Amniotic epithelial cell (primary cell): ENCODE results near the gene PRIM2.
A peak's percentile ranks its signal among the peaks of the same experiment; 100 is the strongest.
"Not testable (repeated sequence)": the region's sequence is repeated elsewhere in the genome, so short reads cannot be mapped to it uniquely, and the experiment has no call there.

Experiments used
- DNase-seq: peaks from one replicate; pipeline ENCODE4 v3.0.0-alpha.2; 2010; ENCODE audit warnings: low read depth

PRIM2 gene

GRCh38 chr6:57505251-57505650 lies 187.8 kb downstream of the PRIM2 start:
- not testable (repeated sequence) for DNase-seq

- DNase-seq = not testable (repeated sequence)
Observed at GRCh38 chr6:57510390-57510789, 193.0 kb downstream of the PRIM2 start.

GRCh38 chr6:57515171-57515570 lies 197.7 kb downstream of the PRIM2 start:
- peak; percentile 61 for DNase-seq

- not testable (repeated sequence) for DNase-seq
Observed at GRCh38 chr6:57515845-57516244, 198.4 kb downstream of the PRIM2 start.

GRCh38 chr6:57516776-57517175 lies 199.3 kb downstream of the PRIM2 start:
- DNase-seq = peak; percentile 62

GRCh38 chr6:57519198-57519597 lies 201.8 kb downstream of the PRIM2 start:
- DNase-seq = not testable (repeated sequence)

GRCh38 chr6:57521085-57521484 lies 203.7 kb downstream of the PRIM2 start:
- not testable (repeated sequence) for DNase-seq

GRCh38 chr6:57523221-57523620 lies 205.8 kb downstream of the PRIM2 start:
- not testable (repeated sequence) for DNase-seq

- DNase-seq = not testable (repeated sequence)
Observed at GRCh38 chr6:57529755-57530154, 212.3 kb downstream of the PRIM2 start.

GRCh38 chr6:57532660-57533059 lies 215.2 kb downstream of the PRIM2 start:
- not testable (repeated sequence) for DNase-seq

GRCh38 chr6:57535121-57535520 lies 217.7 kb downstream of the PRIM2 start:
- DNase-seq = not testable (repeated sequence)

GRCh38 chr6:57535994-57536393 lies 218.6 kb downstream of the PRIM2 start:
- DNase-seq = peak; percentile 50

- DNase-seq = not testable (repeated sequence)
Observed at GRCh38 chr6:57537916-57538315, 220.5 kb downstream of the PRIM2 start.

GRCh38 chr6:57551961-57552360 lies 234.5 kb downstream of the PRIM2 start:
- DNase-seq = not testable (repeated sequence)

GRCh38 chr6:57557855-57558254 lies 240.4 kb downstream of the PRIM2 start:
- not testable (repeated sequence) for DNase-seq

- DNase-seq = not testable (repeated sequence)
Observed at GRCh38 chr6:57559170-57559569, 241.7 kb downstream of the PRIM2 start.

- DNase-seq = not testable (repeated sequence)
Observed at GRCh38 chr6:57562233-57562632, 244.8 kb downstream of the PRIM2 start.

- DNase-seq = not testable (repeated sequence)
Observed at GRCh38 chr6:57572119-57572518, 254.7 kb downstream of the PRIM2 start.

GRCh38 chr6:57572844-57573243 lies 255.4 kb downstream of the PRIM2 start:
- peak; percentile 3 for DNase-seq

- DNase-seq = not testable (repeated sequence)
Observed at GRCh38 chr6:57577023-57577422, 259.6 kb downstream of the PRIM2 start.

- peak; percentile 2 for DNase-seq
Observed at GRCh38 chr6:57579489-57579888, 262.1 kb downstream of the PRIM2 start.

GRCh38 chr6:57581586-57581985 lies 264.2 kb downstream of the PRIM2 start:
- not testable (repeated sequence) for DNase-seq

- peak; percentile 80 for DNase-seq
Observed at GRCh38 chr6:57601105-57601504, 283.7 kb downstream of the PRIM2 start.

GRCh38 chr6:57605303-57605702 lies 287.9 kb downstream of the PRIM2 start:
- DNase-seq = not testable (repeated sequence)

- peak; percentile 63 for DNase-seq
Observed at GRCh38 chr6:57606331-57606730, 288.9 kb downstream of the PRIM2 start.
